Stimulated activated CD8-positive, alpha-beta memory T cell treated with anti-CD3 and anti-CD28 coated beads, Interleukin-4, amount 100 ng/mL, for 4 hours (primary cell): ENCODE results near the gene EIF4A3.
"Not testable (repeated sequence)": the region's sequence is repeated elsewhere in the genome, so short reads cannot be mapped to it uniquely, and the experiment has no call there.

Source experiments
- DNase-seq, 2 donors: peaks; one replicate each; pipeline ENCODE4 v3.0.0-alpha.2; 2020; ENCODE audit warnings: low read depth in 2 of 2, low spot score in 1 of 2

The EIF4A3 gene

GRCh38 chr17:80101011-80101945, 45.6 kb downstream of the EIF4A3 start, which contains the start of gene GAA:
TSS of gene GAA (plus strand) at chr17:80101581. CDS start at chr17:80104587, 3,006 bp downstream.
- DNase-seq = peak; percentile 65 to 73

- DNase-seq = no peak
Observed at GRCh38 chr17:80100035-80100323, 46.9 kb downstream of the EIF4A3 start.

GRCh38 chr17:80099291-80100034, 47.5 kb downstream of the EIF4A3 start:
- DNase-seq = no peak

GRCh38 chr17:80097844-80098691, 48.9 kb downstream of the EIF4A3 start:
- DNase-seq = no peak

GRCh38 chr17:80097127-80097621, 49.8 kb downstream of the EIF4A3 start:
- DNase-seq = no peak

- DNase-seq = no peak
Observed at GRCh38 chr17:80096561-80097021, 50.3 kb downstream of the EIF4A3 start.

GRCh38 chr17:80095844-80096475, 51.0 kb downstream of the EIF4A3 start:
- no peak for DNase-seq

GRCh38 chr17:80095038-80095843, 51.7 kb downstream of the EIF4A3 start:
- no peak for DNase-seq

- DNase-seq = no peak
Observed at GRCh38 chr17:80092959-80093358, 54.0 kb downstream of the EIF4A3 start.

- DNase-seq = no peak
Observed at GRCh38 chr17:80091376-80091775, 55.6 kb downstream of the EIF4A3 start.

GRCh38 chr17:80090164-80090563, 56.8 kb downstream of the EIF4A3 start:
- not testable (repeated sequence) for DNase-seq

GRCh38 chr17:80089762-80090161, 57.2 kb downstream of the EIF4A3 start:
- DNase-seq = no peak

- DNase-seq = no peak
Observed at GRCh38 chr17:80087346-80088265, 59.3 kb downstream of the EIF4A3 start.

GRCh38 chr17:80086616-80087015, 60.3 kb downstream of the EIF4A3 start:
- no peak for DNase-seq

- DNase-seq = no peak
Observed at GRCh38 chr17:80086081-80086480, 60.8 kb downstream of the EIF4A3 start.

GRCh38 chr17:80084773-80085172, 62.2 kb downstream of the EIF4A3 start:
- no peak for DNase-seq
